B cell (primary cell): Measurements from ENCODE around the gene KRT33B. TPM values are rescaled to one million over a fixed set of nuclear protein-coding genes. Genes with fewer than 3 reads are reported as not detected.

Experiments
- ATAC-seq: fragments of 200-7000 bp; cut with Tn5 transposase; one replicate; pipeline ENCODE4 v1.10.0; 2021; ENCODE audit warnings: low read depth, mild to moderate bottlenecking, moderate number of reproducible peaks, moderate library complexity
- CTCF ChIA-PET: fragments of 350-600 bp; sonication (Branson Sonifier 250); formaldehyde crosslinking; loops from one replicate; lab custom pipeline; 2021; ENCODE audit warnings: antibody characterized with exemption, inconsistent platforms; lab: Charles Lee
- POLR2A ChIA-PET: fragments of 350-600 bp; sonication (Branson Sonifier 250); formaldehyde crosslinking; loops from one replicate; lab custom pipeline; 2021; ENCODE audit warnings: antibody characterized with exemption; lab: Charles Lee
- DNase-seq: peaks from one replicate; pipeline ENCODE4 v3.0.0; 2013
- H2AFZ ChIP-seq: 2 replicates; pipeline ENCODE4 v1.6.1; 2012; ENCODE audit warnings: mild to moderate bottlenecking, low read depth, low read length; ENCODE audit not compliant: insufficient read depth, poor library complexity, severe bottlenecking
- H3K27ac ChIP-seq, 2 donors: 1 replicate in 1 of 2; 2 replicates in 1 of 2; pipeline ENCODE4 v1.5.1; 2012 to 2013; ENCODE audit warnings: low read length in 2 of 2, mild to moderate bottlenecking in 2 of 2, moderate library complexity in 1 of 2
- H3K27me3 ChIP-seq, 4 experiments: fragments of 200-600 bp in 1 of 4; sonication (generic) in 1 of 4; replicated peaks in 1 of 4; 1 replicate in 2 of 4; 2 replicates in 2 of 4; pipeline versions ENCODE4 v1.6.1 to v1.7.0; 2013 to 2016; ENCODE audit warnings: low read length in 3 of 4, mild to moderate bottlenecking in 2 of 4, mixed read lengths in 1 of 4, moderate library complexity in 1 of 4; ENCODE audit not compliant: insufficient read depth in 4 of 4, control insufficient read depth in 3 of 4; ENCODE audit errors: control extremely low read depth in 1 of 4
- H3K36me3 ChIP-seq, 2 experiments: replicated peaks in 1 of 2; 1 replicate in 1 of 2; 2 replicates in 1 of 2; pipeline versions ENCODE4 v1.6.1 to v1.7.1; 2013; ENCODE audit warnings: low read length in 1 of 2; ENCODE audit not compliant: insufficient read depth in 2 of 2, control insufficient read depth in 1 of 2; ENCODE audit errors: control extremely low read depth in 1 of 2, extremely low read depth in 1 of 2
- H3K4me1 ChIP-seq, 2 donors: fragments of 200-600 bp in 1 of 2; sonication (generic) in 1 of 2; 1 replicate in 1 of 2; 2 replicates in 1 of 2; pipeline versions ENCODE4 v1.5.1 to v1.6.1; 2013 to 2017; ENCODE audit warnings: low read length in 2 of 2; ENCODE audit not compliant: control insufficient read depth in 2 of 2, insufficient read depth in 2 of 2
- H3K4me2 ChIP-seq: replicated peaks from 2 replicates; pipeline ENCODE3; 2012; ENCODE audit warnings: mild to moderate bottlenecking, low read depth, low read length; ENCODE audit not compliant: poor library complexity, severe bottlenecking
- H3K4me3 ChIP-seq, 5 experiments: fragments of 200-600 bp in 1 of 5; sonication (generic) in 1 of 5; 1 replicate in 3 of 5; 2 replicates in 2 of 5; pipeline versions ENCODE4 v1.5.1 to v1.7.0; 2011 to 2016; ENCODE audit warnings: low read length in 4 of 5, mild to moderate bottlenecking in 4 of 5, low read depth in 2 of 5, control low read depth in 1 of 5, moderate library complexity in 1 of 5; ENCODE audit not compliant: insufficient read depth in 1 of 5; ENCODE audit errors: control extremely low read depth in 1 of 5, extremely low read depth in 1 of 5
- H3K79me2 ChIP-seq: fragments of 200-600 bp; sonication (generic); one replicate; pipeline ENCODE4 v1.6.0; 2016; ENCODE audit warnings: low read length; ENCODE audit not compliant: control insufficient read depth, insufficient read depth
- H3K9ac ChIP-seq: fragments of 200-600 bp; sonication (generic); 2 replicates; pipeline ENCODE4 v1.6.1; 2017; ENCODE audit warnings: mild to moderate bottlenecking, low read length, moderate library complexity
- H3K9me3 ChIP-seq, 3 donors: one replicate each; pipeline versions ENCODE4 v1.6.1 to v1.7.1; 2013; ENCODE audit warnings: low read length in 2 of 3; ENCODE audit not compliant: control insufficient read depth in 2 of 3, insufficient read depth in 1 of 3; ENCODE audit errors: control extremely low read depth in 1 of 3
- H4K20me1 ChIP-seq: 2 replicates; pipeline ENCODE4 v1.6.0; 2012; ENCODE audit warnings: mild to moderate bottlenecking, low read length; ENCODE audit not compliant: insufficient read depth, control insufficient read depth, poor library complexity, severe bottlenecking
- H3K27ac Mint-ChIP-seq: one replicate; pipeline ENCODE4 v1.8.0; 2021; ENCODE audit warnings: mixed read lengths
- H3K27me3 Mint-ChIP-seq: one replicate; pipeline ENCODE4 v1.8.0; 2021; ENCODE audit warnings: mixed read lengths
- H3K4me1 Mint-ChIP-seq: one replicate; pipeline ENCODE4 v1.8.0; 2021; ENCODE audit warnings: mixed read lengths
- H3K4me3 Mint-ChIP-seq: one replicate; pipeline ENCODE4 v1.8.0; 2021; ENCODE audit warnings: mixed read lengths
- H3K9me3 Mint-ChIP-seq: one replicate; pipeline ENCODE4 v1.8.0; 2022; ENCODE audit warnings: mixed read lengths; ENCODE audit not compliant: insufficient read depth
- CTCF ChIP-seq: fragments of 200-600 bp; IDR thresholded peaks from one replicate; pipeline ENCODE4 v1.8.0; 2022; ENCODE audit warnings: antibody characterized with exemption, mild to moderate bottlenecking
- EZH2 ChIP-seq: IDR thresholded peaks from 2 replicates; pipeline ENCODE4 v1.6.1; 2012; ENCODE audit warnings: borderline replicate concordance, low read depth, mild to moderate bottlenecking, moderate library complexity, low read length; ENCODE audit not compliant: insufficient read depth, poor library complexity, severe bottlenecking
- WGBS: methylation state at CpG from one replicate; pipeline ENCODE4 v1.1.5; 2013; ENCODE audit warnings: missing lambda C conversion rate; ENCODE audit not compliant: insufficient coverage; 5-methylcytosine and 5-hydroxymethylcytosine counted together
- intact Hi-C: fragments of 100-400 bp; cut with micrococcal nuclease; formaldehyde crosslinking; loops from one replicate; pipeline ENCODE4 v1.10.0; 2022
- polyA plus RNA-seq: library from polyadenylated mRNA; depleted of rRNA; stranded (reverse); fragments of >200 nt; gene quantifications from 2 replicates; pipeline ENCODE4 v1.2.3, GENCODE V29; 2012
- total RNA-seq, 2 donors: library from RNA; stranded (reverse); fragments of 120-200 nt in 1 of 2; gene quantifications; 1 replicate in 1 of 2; 2 replicates in 1 of 2; pipeline versions ENCODE4 v1.2.3 to v1.2.4, GENCODE V29; 2013 to 2022

Gene KRT33B
- total and polyA plus RNA-seq, 2 donors (not counting 1 experiment from before 2014, with no cell fraction given): not detected

- ATAC-seq (no peak), DNase-seq (no peak)
- H3K27ac Mint-ChIP-seq: no peak overlapping the region
- H3K4me3 Mint-ChIP-seq: no peak overlapping the region
- Histone ChIP-seq H3K4me2 (no peak overlapping the region), H3K79me2 (no peaks in the 10 kb centered on the region), H2AFZ (no peak overlapping the region), H3K36me3 (no peaks in the 10 kb centered on the region), H3K9me3 (no peaks in the 10 kb centered on the region), H3K4me1 (no peaks in the 10 kb centered on the region), H3K27ac (no peak overlapping the region), H3K27me3 (peaks cover 0 to 7% (median 1%) of the 10 kb centered on the region in 4 experiments), H3K4me3 (no peak overlapping the region), H4K20me1 (no peaks in the 10 kb centered on the region), H3K9ac (no peak overlapping the region)
- no peaks in the 10 kb centered on the region for H3K9me3 Mint-ChIP-seq
- ChIA-PET POLR2A (no interaction called here), CTCF (no interaction called here)
- H3K4me1 Mint-ChIP-seq: no peaks in the 10 kb centered on the region
- no peak for TF ChIP-seq CTCF
- TF ChIP-seq EZH2: no peak
- H3K27me3 Mint-ChIP-seq: peaks cover 55% of the 10 kb centered on the region
- intact Hi-C loops: no loop called here
- 89% methylated on average over 10 of the region's 10 CpGs for WGBS
Observed at GRCh38 chr17:41394254-41394996, 24.8 kb upstream of the KRT33B start.

DNA sequence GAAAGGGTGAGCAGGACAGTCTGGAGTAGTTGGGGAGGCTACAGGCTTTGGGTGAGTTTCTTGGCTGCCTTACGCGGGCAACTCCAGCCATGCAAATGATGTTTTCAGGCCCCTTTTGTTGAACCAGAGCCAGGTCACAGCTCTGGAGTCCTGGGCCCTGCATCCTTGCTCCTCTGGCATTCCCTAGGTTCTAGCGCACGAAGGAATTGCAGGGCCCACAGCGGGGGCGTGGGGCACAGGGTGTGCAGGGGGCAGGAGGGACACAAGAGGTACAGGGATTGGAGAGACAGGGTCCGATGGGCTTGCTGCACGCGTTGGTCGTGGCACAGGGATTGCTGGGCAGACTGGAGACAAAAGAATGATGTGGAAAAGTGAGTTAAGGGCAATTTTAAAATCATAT, 24.2 kb upstream of the KRT33B start:
- POLR2A ChIA-PET: no interaction called here
- Mint-ChIP-seq H3K4me1 (no peaks in the 10 kb centered on the region), H3K4me3 (no peak overlapping the region), H3K9me3 (no peaks in the 10 kb centered on the region), H3K27ac (no peak overlapping the region), H3K27me3 (peaks cover 51% of the 10 kb centered on the region)
- no peaks in the 10 kb centered on the region for H3K79me2 ChIP-seq
- no peaks in the 10 kb centered on the region for H3K4me1 ChIP-seq
- no peak overlapping the region for H3K4me3 ChIP-seq
- H3K27ac ChIP-seq: no peak overlapping the region
- intact Hi-C loops: no loop called here
- no peak overlapping the region for H3K4me2 ChIP-seq
- H3K27me3 ChIP-seq: peaks cover 0 to 7% (median 1%) of the 10 kb centered on the region in 4 experiments
- ATAC-seq (no peak), DNase-seq (no peak)
- H2AFZ ChIP-seq: no peak overlapping the region
- no peaks in the 10 kb centered on the region for H4K20me1 ChIP-seq
- H3K9me3 ChIP-seq: no peaks in the 10 kb centered on the region
- TF ChIP-seq EZH2 (no peak), CTCF (no peak)
- CTCF ChIA-PET: no interaction called here
- 93% methylated on average over 10 of the region's 10 CpGs for WGBS
- no peak overlapping the region for H3K9ac ChIP-seq
- no peaks in the 10 kb centered on the region for H3K36me3 ChIP-seq
